HL-60 (cell line): ENCODE results near the gene HORMAD2.

Experiments used
- DNase-seq, 2 experiments: peaks; one replicate each; pipeline ENCODE4 v3.0.0-alpha.2; 2010 to 2020; ENCODE audit warnings: low read depth in 1 of 2, low spot score in 1 of 2
- H3K27ac ChIP-seq: fragments of 250-450 bp; sonication (Bioruptor Pico); replicated peaks from 2 replicates; pipeline ENCODE4 v1.5.1; 2020; ENCODE audit warnings: mild to moderate bottlenecking, moderate library complexity
- H3K27me3 ChIP-seq: fragments of 250-450 bp; sonication (Bioruptor Pico); 2 replicates; pipeline ENCODE4 v1.5.1; 2021; ENCODE audit warnings: mild to moderate bottlenecking, moderate library complexity; ENCODE audit not compliant: insufficient read depth, poor library complexity, severe bottlenecking
- H3K4me3 ChIP-seq: replicated peaks from 2 replicates; pipeline ENCODE4 v1.5.1; 2011; ENCODE audit warnings: mild to moderate bottlenecking, control low read depth, low read length; ENCODE audit not compliant: insufficient read depth
- GABPA ChIP-seq: IDR thresholded peaks from 2 replicates; pipeline ENCODE4 v1.6.1; 2012; ENCODE audit warnings: low read depth
- POLR2AphosphoS5 ChIP-seq: IDR thresholded peaks from 2 replicates; pipeline ENCODE4 v1.6.1; 2012; ENCODE audit warnings: low read depth
- SPI1 ChIP-seq: IDR thresholded peaks from 2 replicates; pipeline ENCODE4 v1.6.1; 2012; ENCODE audit warnings: low read depth, mild to moderate bottlenecking, borderline replicate concordance
- TF ChIP-seq, protein P1 (sequence below): IDR thresholded peaks from 2 replicates; pipeline ENCODE4 v1.6.1; 2012; ENCODE audit warnings: low read depth; ENCODE audit not compliant: insufficient replicate concordance
- TF ChIP-seq, protein P2 (sequence below): IDR thresholded peaks from one replicate; pipeline ENCODE4 v1.5.1; 2011; ENCODE audit warnings: low read length, control low read depth, inconsistent platforms; ENCODE audit not compliant: insufficient read depth

HORMAD2 gene

DNA sequence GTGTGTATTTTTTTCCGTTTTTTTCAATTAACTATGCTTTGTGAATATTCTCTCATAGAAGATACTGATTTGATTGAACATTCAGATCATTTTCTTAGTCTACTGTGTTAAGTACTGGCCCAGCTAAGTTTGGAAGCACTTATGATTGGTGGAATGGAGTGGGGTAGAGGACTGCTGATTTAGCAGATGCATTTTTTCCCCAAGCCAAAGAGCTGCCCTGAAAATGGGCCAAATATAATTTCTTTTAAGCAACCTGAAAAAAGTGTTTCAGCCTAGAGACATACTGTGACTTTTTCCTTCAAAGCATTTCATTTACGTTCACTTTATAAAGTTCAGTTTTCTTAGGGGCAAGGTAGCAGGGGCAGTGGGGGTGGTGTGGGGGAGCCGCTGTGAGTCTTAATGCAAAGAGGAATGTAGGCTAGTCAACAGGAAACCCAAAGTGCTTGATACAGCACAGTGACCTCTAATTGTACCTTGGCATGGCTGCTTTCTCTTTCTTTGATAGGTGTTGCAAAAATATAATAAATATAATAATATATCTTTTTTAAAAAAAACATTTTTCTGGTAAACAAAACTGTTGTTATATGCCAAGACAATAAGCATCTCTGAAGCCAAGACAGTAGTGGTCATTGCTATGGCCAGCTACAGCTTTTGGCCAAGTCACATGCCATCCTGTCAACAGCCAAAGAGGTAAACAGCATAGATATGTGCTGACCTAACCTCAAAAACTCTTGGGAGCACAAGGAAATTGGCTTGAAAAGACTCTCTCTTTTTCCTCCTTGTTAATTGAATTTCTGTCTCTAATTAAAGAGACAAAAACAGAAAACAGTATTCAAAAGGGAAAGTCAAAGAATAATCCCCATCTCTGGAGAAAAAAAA is 107.5 kb downstream of the HORMAD2 start:
- TF ChIP-seq SPI1 (no peak), POLR2AphosphoS5 (no peak), GABPA (no peak)
- TF ChIP-seq, protein P1, sequence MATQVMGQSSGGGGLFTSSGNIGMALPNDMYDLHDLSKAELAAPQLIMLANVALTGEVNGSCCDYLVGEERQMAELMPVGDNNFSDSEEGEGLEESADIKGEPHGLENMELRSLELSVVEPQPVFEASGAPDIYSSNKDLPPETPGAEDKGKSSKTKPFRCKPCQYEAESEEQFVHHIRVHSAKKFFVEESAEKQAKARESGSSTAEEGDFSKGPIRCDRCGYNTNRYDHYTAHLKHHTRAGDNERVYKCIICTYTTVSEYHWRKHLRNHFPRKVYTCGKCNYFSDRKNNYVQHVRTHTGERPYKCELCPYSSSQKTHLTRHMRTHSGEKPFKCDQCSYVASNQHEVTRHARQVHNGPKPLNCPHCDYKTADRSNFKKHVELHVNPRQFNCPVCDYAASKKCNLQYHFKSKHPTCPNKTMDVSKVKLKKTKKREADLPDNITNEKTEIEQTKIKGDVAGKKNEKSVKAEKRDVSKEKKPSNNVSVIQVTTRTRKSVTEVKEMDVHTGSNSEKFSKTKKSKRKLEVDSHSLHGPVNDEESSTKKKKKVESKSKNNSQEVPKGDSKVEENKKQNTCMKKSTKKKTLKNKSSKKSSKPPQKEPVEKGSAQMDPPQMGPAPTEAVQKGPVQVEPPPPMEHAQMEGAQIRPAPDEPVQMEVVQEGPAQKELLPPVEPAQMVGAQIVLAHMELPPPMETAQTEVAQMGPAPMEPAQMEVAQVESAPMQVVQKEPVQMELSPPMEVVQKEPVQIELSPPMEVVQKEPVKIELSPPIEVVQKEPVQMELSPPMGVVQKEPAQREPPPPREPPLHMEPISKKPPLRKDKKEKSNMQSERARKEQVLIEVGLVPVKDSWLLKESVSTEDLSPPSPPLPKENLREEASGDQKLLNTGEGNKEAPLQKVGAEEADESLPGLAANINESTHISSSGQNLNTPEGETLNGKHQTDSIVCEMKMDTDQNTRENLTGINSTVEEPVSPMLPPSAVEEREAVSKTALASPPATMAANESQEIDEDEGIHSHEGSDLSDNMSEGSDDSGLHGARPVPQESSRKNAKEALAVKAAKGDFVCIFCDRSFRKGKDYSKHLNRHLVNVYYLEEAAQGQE = no peak
- TF ChIP-seq, protein P2, sequence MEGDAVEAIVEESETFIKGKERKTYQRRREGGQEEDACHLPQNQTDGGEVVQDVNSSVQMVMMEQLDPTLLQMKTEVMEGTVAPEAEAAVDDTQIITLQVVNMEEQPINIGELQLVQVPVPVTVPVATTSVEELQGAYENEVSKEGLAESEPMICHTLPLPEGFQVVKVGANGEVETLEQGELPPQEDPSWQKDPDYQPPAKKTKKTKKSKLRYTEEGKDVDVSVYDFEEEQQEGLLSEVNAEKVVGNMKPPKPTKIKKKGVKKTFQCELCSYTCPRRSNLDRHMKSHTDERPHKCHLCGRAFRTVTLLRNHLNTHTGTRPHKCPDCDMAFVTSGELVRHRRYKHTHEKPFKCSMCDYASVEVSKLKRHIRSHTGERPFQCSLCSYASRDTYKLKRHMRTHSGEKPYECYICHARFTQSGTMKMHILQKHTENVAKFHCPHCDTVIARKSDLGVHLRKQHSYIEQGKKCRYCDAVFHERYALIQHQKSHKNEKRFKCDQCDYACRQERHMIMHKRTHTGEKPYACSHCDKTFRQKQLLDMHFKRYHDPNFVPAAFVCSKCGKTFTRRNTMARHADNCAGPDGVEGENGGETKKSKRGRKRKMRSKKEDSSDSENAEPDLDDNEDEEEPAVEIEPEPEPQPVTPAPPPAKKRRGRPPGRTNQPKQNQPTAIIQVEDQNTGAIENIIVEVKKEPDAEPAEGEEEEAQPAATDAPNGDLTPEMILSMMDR = no peak
- Histone ChIP-seq H3K27me3 (no peaks in the 10 kb centered on the region), H3K4me3 (no peak overlapping the region), H3K27ac (no peak overlapping the region)
- no peak for DNase-seq

DNA sequence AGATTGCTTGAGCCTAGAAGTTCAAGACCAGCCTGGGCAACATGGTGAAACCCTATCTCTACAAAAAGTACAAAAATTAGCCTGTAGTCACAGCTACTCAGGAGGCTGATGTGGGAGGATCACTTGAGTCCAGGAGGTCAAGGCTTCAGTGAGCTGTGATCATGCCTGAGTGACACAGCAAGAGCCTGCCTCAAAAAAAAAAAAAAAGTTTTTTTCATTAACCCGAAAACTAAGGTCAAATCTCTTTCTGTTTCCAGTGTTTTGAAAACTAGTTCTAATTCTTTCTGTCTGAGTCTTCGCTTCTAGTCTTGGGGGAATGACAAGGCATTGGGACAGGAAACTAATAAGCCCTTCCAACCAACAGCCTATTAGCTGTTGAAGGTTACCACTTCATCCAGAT is 108.6 kb downstream of the HORMAD2 start:
- Histone ChIP-seq H3K27me3 (no peaks in the 10 kb centered on the region), H3K4me3 (no peak overlapping the region), H3K27ac (no peak overlapping the region)
- TF ChIP-seq, protein P1 = no peak
- TF ChIP-seq, protein P2 = no peak
- TF ChIP-seq SPI1 (no peak), POLR2AphosphoS5 (no peak), GABPA (no peak)
- no peak for DNase-seq

DNA sequence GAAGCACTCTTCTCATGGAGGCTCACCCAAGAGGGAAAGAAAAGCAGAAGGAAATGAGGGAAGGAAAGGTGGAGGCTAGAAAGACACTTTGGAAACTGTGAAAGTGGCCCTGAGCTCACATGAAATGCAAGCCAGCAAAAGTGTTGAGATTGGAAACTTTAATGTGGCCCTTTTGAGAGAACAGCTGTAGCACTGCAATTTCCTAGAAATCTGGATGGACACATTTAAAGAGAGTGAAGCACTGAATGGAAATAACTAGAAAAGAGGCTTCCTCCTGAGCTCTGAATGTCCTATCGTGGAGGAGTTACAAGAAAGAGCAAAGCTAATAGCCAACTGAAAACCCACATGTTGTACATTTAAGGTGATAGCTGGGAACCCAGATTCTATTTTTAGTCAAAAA is 110.3 kb downstream of the HORMAD2 start:
- Histone ChIP-seq H3K27me3 (no peaks in the 10 kb centered on the region), H3K27ac (no peak overlapping the region), H3K4me3 (no peak overlapping the region)
- TF ChIP-seq, protein P1 = no peak
- TF ChIP-seq POLR2AphosphoS5 (no peak), SPI1 (no peak), GABPA (no peak)
- TF ChIP-seq, protein P2 = no peak
- DNase-seq = no peak
